BE2C (cell line): Measurements from ENCODE around the gene CCDC71L. TPM values are rescaled to one million over a fixed set of nuclear protein-coding genes. Genes with fewer than 3 reads are reported as not detected.
"Not testable (repeated sequence)": the region's sequence is repeated elsewhere in the genome, so short reads cannot be mapped to it uniquely, and the experiment has no call there.

Experiments used
- DNase-seq: peaks from one replicate; pipeline ENCODE4 v3.0.0-alpha.2; 2020
- H3K27me3 ChIP-seq: fragments of 250-450 bp; sonication (Bioruptor Pico); 2 replicates; pipeline ENCODE4 v1.5.1; 2020; ENCODE audit warnings: mild to moderate bottlenecking
- H3K36me3 ChIP-seq: fragments of 250-450 bp; sonication (Bioruptor Pico); 2 replicates; pipeline ENCODE4 v1.5.1; 2020; ENCODE audit warnings: mild to moderate bottlenecking
- H3K4me1 ChIP-seq: fragments of 250-450 bp; sonication (Bioruptor Pico); 2 replicates; pipeline ENCODE4 v1.5.1; 2020
- H3K4me3 ChIP-seq: 2 replicates; pipeline ENCODE4 v1.5.1; 2011; ENCODE audit warnings: low read depth, low read length
- H3K9me3 ChIP-seq: fragments of 250-450 bp; sonication (Bioruptor Pico); 2 replicates; pipeline ENCODE4 v1.5.1; 2020
- polyA plus RNA-seq: library from polyadenylated mRNA; unstranded; fragments of >200 nt; gene quantifications from one replicate; pipeline ENCODE4 v1.2.1, GENCODE V29; 2012; ENCODE audit warnings: low read depth, missing spikeins; ENCODE audit not compliant: insufficient read length, insufficient read depth
- TF ChIP-seq, protein P1 (sequence below): IDR thresholded peaks from 2 replicates; pipeline ENCODE4 v1.5.1; 2012; ENCODE audit warnings: mild to moderate bottlenecking, low read depth, low read length

Gene CCDC71L
- 23.8 TPM for polyA plus RNA-seq

- TF ChIP-seq, protein P1, sequence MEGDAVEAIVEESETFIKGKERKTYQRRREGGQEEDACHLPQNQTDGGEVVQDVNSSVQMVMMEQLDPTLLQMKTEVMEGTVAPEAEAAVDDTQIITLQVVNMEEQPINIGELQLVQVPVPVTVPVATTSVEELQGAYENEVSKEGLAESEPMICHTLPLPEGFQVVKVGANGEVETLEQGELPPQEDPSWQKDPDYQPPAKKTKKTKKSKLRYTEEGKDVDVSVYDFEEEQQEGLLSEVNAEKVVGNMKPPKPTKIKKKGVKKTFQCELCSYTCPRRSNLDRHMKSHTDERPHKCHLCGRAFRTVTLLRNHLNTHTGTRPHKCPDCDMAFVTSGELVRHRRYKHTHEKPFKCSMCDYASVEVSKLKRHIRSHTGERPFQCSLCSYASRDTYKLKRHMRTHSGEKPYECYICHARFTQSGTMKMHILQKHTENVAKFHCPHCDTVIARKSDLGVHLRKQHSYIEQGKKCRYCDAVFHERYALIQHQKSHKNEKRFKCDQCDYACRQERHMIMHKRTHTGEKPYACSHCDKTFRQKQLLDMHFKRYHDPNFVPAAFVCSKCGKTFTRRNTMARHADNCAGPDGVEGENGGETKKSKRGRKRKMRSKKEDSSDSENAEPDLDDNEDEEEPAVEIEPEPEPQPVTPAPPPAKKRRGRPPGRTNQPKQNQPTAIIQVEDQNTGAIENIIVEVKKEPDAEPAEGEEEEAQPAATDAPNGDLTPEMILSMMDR = no peak
- H3K4me1 ChIP-seq = no peaks in the 10 kb centered on the region
- peak; percentile 99 for DNase-seq
- H3K27me3 ChIP-seq = no peaks in the 10 kb centered on the region
- no peaks in the 10 kb centered on the region for H3K36me3 ChIP-seq
- peak within 1 kb of the TSS; percentile 71 for H3K4me3 ChIP-seq
- H3K9me3 ChIP-seq = no peaks in the 10 kb centered on the region
Measured at GRCh38 chr7:106660862-106661720, at the start of gene CCDC71L. CCDC71L (minus strand) TSS chr7:106661158; CDS start chr7:106660896, 262 bp downstream.

GRCh38 chr7:106709604-106710003 is 48.6 kb upstream of the CCDC71L start:
- H3K9me3 ChIP-seq, H3K36me3 ChIP-seq, H3K4me3 ChIP-seq, H3K27me3 ChIP-seq, H3K4me1 ChIP-seq, DNase-seq: not testable (repeated sequence)

DNA sequence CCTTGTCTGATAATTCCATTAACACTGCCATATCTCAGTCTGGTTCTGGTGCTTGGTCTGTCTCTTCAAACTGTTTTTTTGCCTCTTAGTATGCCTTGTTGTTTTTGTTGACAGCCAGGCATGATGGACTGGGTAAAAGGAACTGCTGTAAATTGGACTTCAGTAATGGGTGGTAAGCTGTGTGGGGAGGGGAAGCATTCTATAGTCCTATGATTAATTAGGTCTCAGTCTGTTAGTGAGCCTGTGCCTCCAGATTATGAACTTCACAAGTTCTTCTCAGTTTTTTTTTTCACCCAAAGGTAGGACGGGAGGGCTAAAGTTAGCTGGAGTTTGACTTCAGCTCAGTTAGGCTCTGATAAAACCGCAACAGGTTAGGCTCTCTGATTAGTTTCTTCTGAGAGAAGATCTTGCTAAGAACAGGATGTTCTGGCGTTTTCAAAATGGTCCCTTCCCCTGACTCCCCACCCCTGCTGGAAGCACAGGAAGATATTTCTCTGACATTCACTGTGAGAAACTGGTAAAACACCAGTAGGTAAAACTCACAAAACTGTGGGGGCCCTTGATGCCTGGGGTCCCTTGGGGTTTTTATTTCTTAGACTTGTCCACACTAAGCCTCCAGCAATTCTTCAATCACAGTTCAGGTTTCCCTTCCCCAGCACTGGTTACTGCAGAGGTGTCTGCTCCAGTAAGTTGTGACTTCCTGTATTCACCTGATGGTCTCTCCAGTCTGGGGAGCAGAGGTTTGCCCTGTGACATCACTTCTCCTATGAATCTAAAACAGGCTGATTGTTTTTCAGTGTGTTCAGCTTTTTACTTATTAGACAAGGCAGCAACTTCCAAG is 43.3 kb upstream of the CCDC71L start:
- Histone ChIP-seq H3K36me3 (no peaks in the 10 kb centered on the region), H3K27me3 (peaks cover 3% of the 10 kb centered on the region; the same call in 1 of the 2 replicates), H3K4me1 (no peaks in the 10 kb centered on the region), H3K4me3 (no peak overlapping the region), H3K9me3 (no peaks in the 10 kb centered on the region)
- TF ChIP-seq, protein P1 = no peak
- no peak for DNase-seq

GRCh38 chr7:106693677-106694353 is 32.9 kb upstream of the CCDC71L start:
- DNase-seq = no peak
- TF ChIP-seq, protein P1 = no peak
- Histone ChIP-seq H3K36me3 (no peaks in the 10 kb centered on the region), H3K9me3 (no peaks in the 10 kb centered on the region), H3K4me1 (no peaks in the 10 kb centered on the region), H3K4me3 (no peak overlapping the region), H3K27me3 (no peaks in the 10 kb centered on the region)

DNA sequence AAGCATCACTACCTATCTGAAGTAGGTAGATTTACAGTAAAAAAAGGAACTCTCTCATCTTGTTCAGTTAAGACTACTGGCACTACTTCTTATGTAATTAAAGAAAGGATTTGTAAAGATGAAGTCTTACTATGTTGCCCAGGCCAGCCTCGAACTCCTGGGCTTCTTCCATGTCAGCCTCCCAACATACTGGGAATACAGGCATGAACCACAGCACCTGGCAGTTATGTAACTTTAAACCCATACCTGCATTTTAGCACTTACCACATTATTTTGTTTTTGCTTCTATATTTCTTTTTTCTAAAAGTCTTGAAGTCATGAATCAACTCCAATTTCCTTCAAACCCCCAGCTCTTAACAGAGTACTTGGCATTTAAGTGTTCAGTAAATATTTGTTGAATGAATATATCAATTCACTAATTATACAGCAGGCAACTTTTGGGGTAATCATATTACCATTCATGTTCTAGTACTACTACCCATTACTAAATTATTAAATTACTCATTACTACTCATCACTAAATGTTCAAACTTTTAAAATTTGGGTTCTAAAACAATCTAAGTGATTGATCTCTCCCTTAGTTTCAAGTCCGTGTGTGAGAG is 31.6 kb upstream of the CCDC71L start:
- Histone ChIP-seq H3K4me3 (no peak overlapping the region), H3K4me1 (no peaks in the 10 kb centered on the region), H3K9me3 (no peaks in the 10 kb centered on the region), H3K27me3 (no peaks in the 10 kb centered on the region), H3K36me3 (no peaks in the 10 kb centered on the region)
- DNase-seq = no peak
- TF ChIP-seq, protein P1 = no peak

DNA sequence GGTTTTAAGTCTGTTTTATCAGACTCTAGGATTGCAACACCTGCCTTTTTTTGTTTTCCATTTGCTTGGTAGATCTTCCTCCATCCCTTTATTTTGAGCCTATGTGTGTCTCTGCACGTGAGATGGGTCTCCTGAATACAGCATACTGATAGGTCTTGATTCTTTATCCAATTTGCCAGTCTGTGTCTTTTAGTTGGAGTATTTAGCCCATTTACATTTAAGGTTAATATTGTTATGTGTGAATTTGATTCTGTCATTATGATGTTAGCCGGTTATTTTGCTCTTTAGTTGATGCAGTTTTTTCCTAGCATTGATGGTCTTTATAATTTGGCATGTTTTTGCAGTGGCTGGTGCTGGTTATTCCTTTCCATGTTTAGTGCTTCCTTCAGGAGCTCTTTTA is 27.2 kb upstream of the CCDC71L start:
- H3K4me1 ChIP-seq, H3K36me3 ChIP-seq, H3K27me3 ChIP-seq, H3K9me3 ChIP-seq, H3K4me3 ChIP-seq, DNase-seq: not testable (repeated sequence)
